ENCODE results near the gene TERT.

The TERT gene

GRCh38 chr5:1320436-1321344 lies 25.8 kb upstream of the TERT start:
- TF ChIP-seq CTCF (IDR thresholded peaks at IDR 0.05; ENCODE audit: control extremely low read depth, extremely low read depth, low read depth, missing control alignments): no peak
- ChIA-PET CTCF (interaction anchor here (0.8 to 1.3 kb wide), 3 partner anchors 10 to 324 kb away, joined by 3 read pairs; partner anchors contain the start of gene CLPTM1L), POLR2A (interaction anchor here (0.6 kb wide), 1 partner anchor 24 kb away, joined by 3 read pairs; no protein-coding TSS in a partner anchor)
- DNase-seq (ENCODE audit: extremely low spot score): no peak

- ChIA-PET CTCF (interaction anchor here (1.0 to 1.2 kb wide), 2 partner anchors 323 to 325 kb away, joined by 3 read pairs; no protein-coding TSS in a partner anchor), POLR2A (no interaction called here)
- no peak for DNase-seq (ENCODE audit: extremely low spot score)
- TF ChIP-seq CTCF (IDR thresholded peaks at IDR 0.05; ENCODE audit: control extremely low read depth, extremely low read depth, low read depth, missing control alignments): no peak
These were observed 24.8 kb upstream of the TERT start for GRCh38 chr5:1319436-1320256.

GRCh38 chr5:1318659-1319251 lies 23.9 kb upstream of the TERT start:
- no peak for TF ChIP-seq CTCF (IDR thresholded peaks at IDR 0.05; ENCODE audit: control extremely low read depth, extremely low read depth, low read depth, missing control alignments)
- CTCF ChIA-PET: interaction anchor here (1.0 to 1.5 kb wide), 2 partner anchors 36 to 324 kb away, joined by 3 read pairs; no protein-coding TSS in a partner anchor
- DNase-seq (ENCODE audit: extremely low spot score): no peak
- POLR2A ChIA-PET: no interaction called here

- POLR2A ChIA-PET: no interaction called here
- TF ChIP-seq CTCF (IDR thresholded peaks at IDR 0.05; ENCODE audit: control extremely low read depth, extremely low read depth, low read depth, missing control alignments): no peak
- no peak for DNase-seq (ENCODE audit: extremely low spot score)
- CTCF ChIA-PET: interaction anchor here (0.7 to 1.5 kb wide), 4 partner anchors 8 to 36 kb away, joined by 3 to 7 read pairs (median 4); no protein-coding TSS in a partner anchor
These were observed 23.2 kb upstream of the TERT start for GRCh38 chr5:1317921-1318565.

GRCh38 chr5:1316588-1317340 lies 21.9 kb upstream of the TERT start:
- ChIA-PET CTCF (interaction anchor here (1.1 to 1.5 kb wide), 3 partner anchors 10 to 38 kb away, joined by 3 to 7 read pairs (median 4); no protein-coding TSS in a partner anchor), POLR2A (no interaction called here)
- no peak for DNase-seq (ENCODE audit: extremely low spot score)
- TF ChIP-seq CTCF (IDR thresholded peaks at IDR 0.05; ENCODE audit: control extremely low read depth, extremely low read depth, low read depth, missing control alignments): no peak

Measured in GM10248 (cell line).